ENCODE results near the gene SLK. TPM values are rescaled to one million over a fixed set of nuclear protein-coding genes. Genes with fewer than 3 reads are reported as not detected.

Gene SLK
- total and polyA plus RNA-seq, 2 of the 13 experiments (the other 11 are each of a cell fraction or from before 2014, with no cell fraction given) = 3.4 to 22.8 TPM

DNA sequence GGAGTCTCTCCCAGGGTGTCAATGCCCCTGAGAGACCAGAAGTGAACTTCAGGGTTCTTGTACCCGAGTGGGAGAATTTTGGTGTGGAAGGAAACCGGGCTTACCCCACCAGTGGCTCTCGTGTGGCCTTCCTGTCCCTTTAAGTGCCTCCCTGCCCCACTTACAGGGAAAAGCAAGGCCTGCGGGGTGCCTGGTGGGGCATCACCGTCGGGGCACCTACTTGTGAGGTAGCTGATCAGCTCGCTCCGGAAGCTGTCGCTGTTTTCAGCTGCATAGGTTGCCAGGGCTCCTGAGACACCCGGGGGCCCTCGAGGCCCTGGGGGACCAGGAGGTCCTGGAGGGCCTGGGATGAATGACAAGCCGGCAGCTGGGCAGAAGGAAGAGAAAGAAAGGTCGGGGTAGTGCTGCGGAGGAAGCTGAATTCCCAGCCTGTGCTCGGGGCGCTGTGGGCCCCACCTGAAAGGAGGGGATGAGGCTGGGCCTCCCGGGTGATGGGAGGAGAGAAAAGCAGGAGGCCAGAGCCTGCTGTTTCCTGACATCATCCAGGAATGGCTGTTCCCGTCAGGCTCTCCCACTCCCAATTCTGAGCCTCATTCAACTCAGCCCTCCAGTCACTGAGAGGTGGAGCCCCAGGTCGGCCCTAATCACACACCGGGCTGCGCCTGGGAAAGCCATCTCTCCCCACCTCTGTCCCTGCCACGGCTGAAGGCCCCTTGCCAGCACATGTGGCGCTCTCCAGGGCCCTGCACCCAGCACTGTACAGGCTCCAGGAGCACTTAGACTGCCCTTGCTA, 67.7 kb downstream of the SLK start:
- H3K9me3 ChIP-seq (ENCODE audit: low read length) = no peaks in the 10 kb centered on the region
- in situ Hi-C loops (cut with HindIII; ENCODE audit: extremely low pct_ligation_motif_present, low pct_unique_long_range_greater_than_20kb) = no loop called here
- H4K20me1 ChIP-seq (ENCODE audit: insufficient read depth, low read length) = no peaks in the 10 kb centered on the region
- DNase-seq (ENCODE audit: low spot score) = no peak
- H3K79me2 ChIP-seq (ENCODE audit: insufficient read depth, low read length) = no peaks in the 10 kb centered on the region
- BruUV-seq (replicated peaks) = no TSS peak
- no peaks in the 10 kb centered on the region; the same call in 1 of the 2 replicates for H3K4me1 ChIP-seq (ENCODE audit: insufficient read depth, low read length)
- intact Hi-C loops (cut with micrococcal nuclease; ENCODE audit: unreplicated experiment) = loop anchor here (1.0 kb wide), 1 partner anchor 16 kb away; no protein-coding TSS in a partner anchor
- no peak overlapping the region for H3K9ac ChIP-seq (ENCODE audit: insufficient read depth, low read depth, low read length)
- WGBS (ENCODE audit: low lambda C conversion rate) = 66% methylated on average over 17 of the region's 23 CpGs
- FAIRE-seq = no peak
- H3K36me3 ChIP-seq (replicated peaks in 1 of 2; ENCODE audit: control insufficient read depth in 1 of 2, insufficient read depth in 2 of 2, low read length in 2 of 2) = peaks cover 0 to under 1% of the 10 kb centered on the region in 2 experiments; a peak in 1 of 5 replicates
- peak; percentile 24 for TF ChIP-seq AGO2 (optimal IDR thresholded peaks at IDR 0.05; ENCODE audit: low read depth, low read length)
- TF ChIP-seq BATF2 (CRISPR knock-in tag; IDR thresholded peaks at IDR 0.05) = no peak
- H3K27ac ChIP-seq (ENCODE audit: extremely low read length, insufficient read depth, low read length) = no peak overlapping the region
- ChIA-PET POLR2A (no interaction called here), CTCF (ENCODE audit: low intra/inter-chr PET ratio, low total read pairs) (no interaction called here)
- no peak overlapping the region for H2AFZ ChIP-seq (ENCODE audit: low read length)
- no peak overlapping the region for H3K4me3 ChIP-seq (replicated peaks in 1 of 3; ENCODE audit: insufficient read depth in 1 of 3, low read depth in 2 of 3, low read length in 3 of 3)
- ATAC-seq = peak; percentile 20
- no peak overlapping the region for H3K4me2 ChIP-seq (ENCODE audit: low read depth, low read length)
- H3K27me3 ChIP-seq (ENCODE audit: control insufficient read depth in 1 of 2, insufficient read depth in 2 of 2, low read length in 2 of 2) = no peaks in the 10 kb centered on the region; a peak in 2 of 5 replicates

DNA sequence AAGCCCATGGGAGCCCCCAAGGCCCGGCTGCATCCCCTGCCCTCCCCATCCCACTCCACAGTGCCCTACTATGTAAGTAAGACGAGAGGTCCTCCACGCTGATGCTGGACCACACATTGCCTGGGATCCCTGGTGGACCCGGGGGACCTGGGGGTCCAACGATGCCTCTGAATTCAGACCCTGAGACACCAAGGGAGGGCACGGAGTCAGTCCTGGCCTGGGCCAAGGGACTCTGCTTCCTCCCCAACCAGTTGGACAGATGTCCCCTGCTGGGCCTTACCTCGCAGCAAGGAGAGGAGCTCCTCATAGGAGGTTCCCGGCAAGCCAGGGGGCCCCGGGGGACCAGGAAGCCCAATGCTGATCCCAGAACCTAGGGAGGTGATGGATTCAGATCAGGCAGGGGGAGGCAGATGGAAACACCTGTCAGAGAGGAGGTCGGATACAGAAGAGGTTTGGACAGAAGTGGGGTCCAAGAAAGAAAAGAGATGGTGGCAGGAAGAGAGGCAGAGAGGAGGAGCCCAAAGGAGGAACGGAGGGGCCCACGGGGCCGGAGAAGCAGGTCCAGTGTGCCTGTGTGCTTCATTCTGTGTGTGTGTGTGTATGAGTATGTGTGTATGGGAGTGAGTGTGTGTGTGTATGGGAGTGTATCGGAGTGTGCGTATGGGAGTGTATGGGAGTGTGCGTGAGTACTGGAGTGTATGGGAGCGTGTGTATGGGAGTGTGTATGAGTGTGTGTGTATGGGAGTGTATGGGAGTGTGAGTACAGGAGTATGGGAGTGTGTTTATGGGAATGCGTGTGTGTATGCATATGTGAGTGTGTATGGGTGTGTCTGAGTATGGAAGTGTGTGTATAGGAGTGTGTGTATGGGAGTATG, 68.5 kb downstream of the SLK start:
- no TSS peak for BruUV-seq (replicated peaks)
- ChIA-PET CTCF (ENCODE audit: low intra/inter-chr PET ratio, low total read pairs) (no interaction called here), POLR2A (no interaction called here)
- no peaks in the 10 kb centered on the region; a peak in 2 of 5 replicates for H3K27me3 ChIP-seq (ENCODE audit: control insufficient read depth in 1 of 2, insufficient read depth in 2 of 2, low read length in 2 of 2)
- no peaks in the 10 kb centered on the region for H4K20me1 ChIP-seq (ENCODE audit: insufficient read depth, low read length)
- H3K4me3 ChIP-seq (replicated peaks in 1 of 3; ENCODE audit: insufficient read depth in 1 of 3, low read depth in 2 of 3, low read length in 3 of 3) = no peak overlapping the region
- no peak overlapping the region for H2AFZ ChIP-seq (ENCODE audit: low read length)
- H3K9ac ChIP-seq (ENCODE audit: insufficient read depth, low read depth, low read length) = no peak overlapping the region
- intact Hi-C loops (cut with micrococcal nuclease; ENCODE audit: unreplicated experiment) (loop anchor here (1.0 kb wide), 1 partner anchor 17 kb away; no protein-coding TSS in a partner anchor), in situ Hi-C loops (cut with HindIII; ENCODE audit: extremely low pct_ligation_motif_present, low pct_unique_long_range_greater_than_20kb) (no loop called here)
- H3K4me1 ChIP-seq (ENCODE audit: insufficient read depth, low read length) = no peaks in the 10 kb centered on the region; the same call in 1 of the 2 replicates
- WGBS (ENCODE audit: low lambda C conversion rate) = 53% methylated on average over 14 of the region's 18 CpGs
- H3K9me3 ChIP-seq (ENCODE audit: low read length) = no peaks in the 10 kb centered on the region
- H3K36me3 ChIP-seq (replicated peaks in 1 of 2; ENCODE audit: control insufficient read depth in 1 of 2, insufficient read depth in 2 of 2, low read length in 2 of 2) = no peaks in the 10 kb centered on the region; a peak in 1 of 5 replicates
- no peaks in the 10 kb centered on the region for H3K79me2 ChIP-seq (ENCODE audit: insufficient read depth, low read length)
- DNase-seq (ENCODE audit: low spot score) (no peak), FAIRE-seq (no peak), ATAC-seq (peak; percentile 9; the same call in 2 of the 3 replicates)
- no peak overlapping the region for H3K27ac ChIP-seq (ENCODE audit: extremely low read length, insufficient read depth, low read length)
- H3K4me2 ChIP-seq (ENCODE audit: low read depth, low read length) = no peak overlapping the region
- no peak for TF ChIP-seq KAT8 (CRISPR knock-in tag; IDR thresholded peaks at IDR 0.05)
- TF ChIP-seq ZNF709 (CRISPR knock-in tag; IDR thresholded peaks at IDR 0.05) = no peak
- no peak for TF ChIP-seq ZNF296 (CRISPR knock-in tag; conservative IDR thresholded peaks at IDR 0.05)
- TF ChIP-seq, protein P1, sequence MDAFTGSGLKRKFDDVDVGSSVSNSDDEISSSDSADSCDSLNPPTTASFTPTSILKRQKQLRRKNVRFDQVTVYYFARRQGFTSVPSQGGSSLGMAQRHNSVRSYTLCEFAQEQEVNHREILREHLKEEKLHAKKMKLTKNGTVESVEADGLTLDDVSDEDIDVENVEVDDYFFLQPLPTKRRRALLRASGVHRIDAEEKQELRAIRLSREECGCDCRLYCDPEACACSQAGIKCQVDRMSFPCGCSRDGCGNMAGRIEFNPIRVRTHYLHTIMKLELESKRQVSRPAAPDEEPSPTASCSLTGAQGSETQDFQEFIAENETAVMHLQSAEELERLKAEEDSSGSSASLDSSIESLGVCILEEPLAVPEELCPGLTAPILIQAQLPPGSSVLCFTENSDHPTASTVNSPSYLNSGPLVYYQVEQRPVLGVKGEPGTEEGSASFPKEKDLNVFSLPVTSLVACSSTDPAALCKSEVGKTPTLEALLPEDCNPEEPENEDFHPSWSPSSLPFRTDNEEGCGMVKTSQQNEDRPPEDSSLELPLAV (CRISPR knock-in tag; conservative IDR thresholded peaks at IDR 0.05; ENCODE audit: low read depth) = no peak
- no peak for TF ChIP-seq FIP1L1 (IDR thresholded peaks at IDR 0.05; ENCODE audit: borderline replicate concordance, insufficient read depth, low read depth, low read length)
- TF ChIP-seq MXI1 (IDR thresholded peaks at IDR 0.05; ENCODE audit: borderline replicate concordance, low read depth, low read length) = no peak
- TF ChIP-seq, protein P2, sequence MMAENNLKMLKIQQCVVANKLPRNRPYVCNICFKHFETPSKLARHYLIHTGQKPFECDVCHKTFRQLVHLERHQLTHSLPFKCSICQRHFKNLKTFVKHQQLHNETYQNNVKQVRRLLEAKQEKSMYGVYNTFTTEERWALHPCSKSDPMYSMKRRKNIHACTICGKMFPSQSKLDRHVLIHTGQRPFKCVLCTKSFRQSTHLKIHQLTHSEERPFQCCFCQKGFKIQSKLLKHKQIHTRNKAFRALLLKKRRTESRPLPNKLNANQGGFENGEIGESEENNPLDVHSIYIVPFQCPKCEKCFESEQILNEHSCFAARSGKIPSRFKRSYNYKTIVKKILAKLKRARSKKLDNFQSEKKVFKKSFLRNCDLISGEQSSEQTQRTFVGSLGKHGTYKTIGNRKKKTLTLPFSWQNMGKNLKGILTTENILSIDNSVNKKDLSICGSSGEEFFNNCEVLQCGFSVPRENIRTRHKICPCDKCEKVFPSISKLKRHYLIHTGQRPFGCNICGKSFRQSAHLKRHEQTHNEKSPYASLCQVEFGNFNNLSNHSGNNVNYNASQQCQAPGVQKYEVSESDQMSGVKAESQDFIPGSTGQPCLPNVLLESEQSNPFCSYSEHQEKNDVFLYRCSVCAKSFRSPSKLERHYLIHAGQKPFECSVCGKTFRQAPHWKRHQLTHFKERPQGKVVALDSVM (CRISPR knock-in tag; IDR thresholded peaks at IDR 0.05) = no peak
- TF ChIP-seq NR2F2 (IDR thresholded peaks at IDR 0.05; ENCODE audit: borderline replicate concordance, low read depth) = no peak
- no peak for TF ChIP-seq RXRB (CRISPR knock-in tag; IDR thresholded peaks at IDR 0.05; ENCODE audit: borderline replicate concordance)

All from HepG2 (cell line).